Breast epithelium (tissue), 4 donors: ENCODE results near the gene EIF5. TPM values are rescaled to one million over a fixed set of nuclear protein-coding genes. Genes with fewer than 3 reads are reported as not detected.
A peak's percentile ranks its signal among the peaks of the same experiment; 100 is the strongest.

Experiments used
- DNase-seq, 2 donors: peaks; one replicate each; pipeline ENCODE4 v3.0.0-alpha.2; 2019; ENCODE audit warnings: low spot score in 2 of 2
- H3K27ac ChIP-seq, 2 donors: fragments of 200-600 bp; sonication (generic) in 1 of 2; one replicate each; pipeline ENCODE4 v1.5.1; 2016 to 2019; ENCODE audit warnings: mild to moderate bottlenecking in 1 of 2
- H3K27me3 ChIP-seq, 2 donors: fragments of 200-600 bp; sonication (generic) in 1 of 2; one replicate each; pipeline versions ENCODE4 v1.5.1 to v1.6.0; 2017 to 2019; ENCODE audit warnings: control low read depth in 1 of 2, mild to moderate bottlenecking in 1 of 2
- H3K36me3 ChIP-seq: fragments of 200-600 bp; one replicate; pipeline ENCODE4 v1.5.1; 2019
- H3K4me1 ChIP-seq, 2 donors: fragments of 200-600 bp; sonication (generic); one replicate each; pipeline ENCODE4 v1.5.1; 2016 to 2019; ENCODE audit warnings: control low read depth in 1 of 2
- H3K4me3 ChIP-seq, 3 donors: fragments of 200-600 bp; sonication (generic); 1 replicate in 2 of 3; 2 replicates in 1 of 3; pipeline ENCODE4 v1.5.1; 2016 to 2019; ENCODE audit warnings: mild to moderate bottlenecking in 3 of 3, moderate library complexity in 2 of 3
- H3K9me3 ChIP-seq, 2 donors: fragments of 200-600 bp; sonication (generic) in 1 of 2; one replicate each; pipeline ENCODE4 v1.5.1; 2016 to 2019; ENCODE audit warnings: control low read depth in 1 of 2
- POLR2A ChIP-seq: fragments of 450-650 bp; IDR thresholded peaks from one replicate; pipeline ENCODE4 v1.6.1; 2016; ENCODE audit warnings: antibody characterized with exemption, mild to moderate bottlenecking, moderate library complexity
- POLR2AphosphoS5 ChIP-seq, 3 donors: sonication (generic); formaldehyde crosslinking; IDR thresholded peaks; one replicate each; pipeline ENCODE4 v1.6.1; 2017; ENCODE audit warnings: antibody characterized with exemption in 3 of 3
- intact Hi-C: fragments of 100-400 bp; cut with DNase I; formaldehyde crosslinking; loops from one replicate; pipeline ENCODE4 v1.15.1; 2023; ENCODE audit warnings: low total_unique reads
- total RNA-seq, 3 donors: library from RNA; depleted of rRNA; stranded (reverse); fragments of >200 nt; gene quantifications; one replicate each; pipeline ENCODE4 v1.1.0, GENCODE V29; 2016
- TF ChIP-seq, protein P1 (sequence below), 3 donors: fragments of 450-650 bp; IDR thresholded peaks; one replicate each; pipeline ENCODE4 v1.5.1; 2016 to 2017; ENCODE audit warnings: antibody characterized with exemption in 3 of 3, mild to moderate bottlenecking in 3 of 3, moderate library complexity in 3 of 3

The EIF5 gene
- total RNA-seq, 3 donors from 2014 or later, result 143 to 254 (median 150) TPM

GRCh38 chr14:103317251-103317650 lies 16.8 kb upstream of the EIF5 start:
- intact Hi-C loops, result no loop called here
- Histone ChIP-seq H3K27me3 (peaks cover 0 to 1% of the 10 kb centered on the region in 2 donors), H3K4me3 (no peak overlapping the region), H3K36me3 (no peaks in the 10 kb centered on the region), H3K9me3 (no peaks in the 10 kb centered on the region), H3K27ac (no peak overlapping the region), H3K4me1 (no peaks in the 10 kb centered on the region)
- TF ChIP-seq POLR2AphosphoS5 (IDR thresholded peaks at IDR 0.05), result no peak
- no peak for DNase-seq

DNA sequence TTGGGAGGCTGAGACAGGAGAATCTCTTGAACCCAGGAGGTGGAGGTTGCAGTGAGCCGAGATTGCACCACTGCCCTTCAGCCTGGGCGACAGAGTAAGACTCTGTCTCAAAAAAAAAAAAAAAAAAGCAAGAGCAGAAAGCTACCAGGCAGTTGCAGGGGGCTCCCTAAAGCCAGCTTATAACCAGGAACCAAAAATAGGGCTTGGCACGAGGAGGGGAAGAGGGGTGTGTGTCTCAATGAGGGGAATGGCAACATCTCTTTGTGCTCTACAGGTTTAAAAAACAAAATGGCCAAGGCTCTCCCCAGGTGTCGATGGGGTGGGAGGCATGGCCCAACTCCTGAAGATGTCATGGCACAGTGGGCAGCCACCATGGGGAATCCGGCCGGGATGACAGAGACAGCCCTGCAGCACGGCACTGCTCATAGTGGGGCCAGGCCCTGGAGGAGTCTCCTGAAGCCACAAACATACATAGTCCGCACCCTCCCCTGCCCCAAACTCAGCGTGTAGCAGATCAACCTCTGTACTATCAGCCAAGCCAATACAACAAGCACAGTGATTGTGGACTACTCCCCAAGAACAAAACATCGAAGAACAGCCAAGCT lies 16.0 kb upstream of the EIF5 start:
- no peaks in the 10 kb centered on the region for H3K9me3 ChIP-seq
- no peak for DNase-seq
- H3K4me1 ChIP-seq, result no peaks in the 10 kb centered on the region
- H3K36me3 ChIP-seq, result no peaks in the 10 kb centered on the region
- TF ChIP-seq, protein P1, sequence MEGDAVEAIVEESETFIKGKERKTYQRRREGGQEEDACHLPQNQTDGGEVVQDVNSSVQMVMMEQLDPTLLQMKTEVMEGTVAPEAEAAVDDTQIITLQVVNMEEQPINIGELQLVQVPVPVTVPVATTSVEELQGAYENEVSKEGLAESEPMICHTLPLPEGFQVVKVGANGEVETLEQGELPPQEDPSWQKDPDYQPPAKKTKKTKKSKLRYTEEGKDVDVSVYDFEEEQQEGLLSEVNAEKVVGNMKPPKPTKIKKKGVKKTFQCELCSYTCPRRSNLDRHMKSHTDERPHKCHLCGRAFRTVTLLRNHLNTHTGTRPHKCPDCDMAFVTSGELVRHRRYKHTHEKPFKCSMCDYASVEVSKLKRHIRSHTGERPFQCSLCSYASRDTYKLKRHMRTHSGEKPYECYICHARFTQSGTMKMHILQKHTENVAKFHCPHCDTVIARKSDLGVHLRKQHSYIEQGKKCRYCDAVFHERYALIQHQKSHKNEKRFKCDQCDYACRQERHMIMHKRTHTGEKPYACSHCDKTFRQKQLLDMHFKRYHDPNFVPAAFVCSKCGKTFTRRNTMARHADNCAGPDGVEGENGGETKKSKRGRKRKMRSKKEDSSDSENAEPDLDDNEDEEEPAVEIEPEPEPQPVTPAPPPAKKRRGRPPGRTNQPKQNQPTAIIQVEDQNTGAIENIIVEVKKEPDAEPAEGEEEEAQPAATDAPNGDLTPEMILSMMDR (IDR thresholded peaks at IDR 0.05), result no peak
- no peak for TF ChIP-seq POLR2A
- no peak for TF ChIP-seq POLR2AphosphoS5 (IDR thresholded peaks at IDR 0.05)
- H3K4me3 ChIP-seq, result no peak overlapping the region
- no peak overlapping the region for H3K27ac ChIP-seq
- intact Hi-C loops, result no loop called here
- H3K27me3 ChIP-seq, result peaks cover 0 to 2% of the 10 kb centered on the region in 2 donors

DNA sequence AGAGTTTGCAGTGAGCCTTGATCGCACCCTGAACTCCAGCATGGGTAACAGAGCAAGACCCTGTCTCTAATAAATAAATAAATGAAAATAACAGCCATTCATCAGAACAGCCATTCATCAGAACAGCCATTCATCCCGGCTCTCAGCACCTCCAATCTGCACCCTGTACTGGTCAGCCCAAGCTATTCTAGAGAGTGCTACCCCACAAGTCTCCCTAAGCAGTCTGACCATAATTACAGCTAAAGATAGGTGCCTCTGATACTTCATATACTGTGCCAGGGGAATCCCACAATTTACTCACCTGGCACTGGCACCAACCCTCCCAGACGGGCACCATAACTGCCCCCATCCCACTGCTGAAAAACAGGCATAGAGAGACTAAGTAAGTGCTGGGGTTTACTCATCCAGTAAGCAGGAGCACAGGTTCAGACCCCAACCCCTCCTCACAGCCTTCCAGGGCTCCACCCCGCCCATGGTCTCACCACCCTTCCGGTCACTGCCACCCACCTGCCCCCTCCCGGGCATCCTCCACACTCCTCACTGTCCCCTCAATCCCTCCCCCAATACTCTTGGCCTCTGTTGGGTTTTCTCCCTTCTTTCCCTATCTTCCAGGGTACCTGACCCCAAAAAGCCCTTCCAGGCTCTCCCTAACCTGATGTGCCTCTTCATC lies 15.2 kb upstream of the EIF5 start:
- TF ChIP-seq POLR2A (no peak), POLR2AphosphoS5 (IDR thresholded peaks at IDR 0.05) (no peak)
- TF ChIP-seq, protein P1 (IDR thresholded peaks at IDR 0.05), result no peak
- Histone ChIP-seq H3K27me3 (peaks cover 0 to 2% of the 10 kb centered on the region in 2 donors), H3K4me3 (no peak overlapping the region), H3K4me1 (no peaks in the 10 kb centered on the region), H3K9me3 (no peaks in the 10 kb centered on the region), H3K36me3 (no peaks in the 10 kb centered on the region), H3K27ac (peak overlapping the region in 1 of 2 donors; percentile 3)
- intact Hi-C loops, result no loop called here
- DNase-seq, result no peak

DNA sequence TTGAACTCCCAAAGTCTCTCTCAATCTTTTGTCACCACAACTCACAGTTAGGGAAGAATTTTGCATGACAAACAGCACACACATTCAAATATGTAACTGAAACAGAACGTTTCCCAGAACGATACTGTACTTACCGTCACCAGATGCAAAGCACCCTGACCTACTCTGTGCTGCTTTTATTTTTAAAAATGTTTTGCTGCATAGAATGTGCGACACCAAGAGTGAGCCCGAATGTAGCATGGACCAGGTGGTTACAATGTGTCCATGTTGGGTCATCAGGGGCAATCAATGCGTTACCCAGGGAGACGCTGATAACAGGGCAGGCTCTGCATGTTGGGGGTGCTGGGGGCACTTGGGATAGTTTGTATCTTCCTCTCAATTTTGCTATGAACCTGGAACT lies 14.6 kb upstream of the EIF5 start:
- TF ChIP-seq POLR2AphosphoS5 (IDR thresholded peaks at IDR 0.05) (no peak), POLR2A (no peak)
- TF ChIP-seq, protein P1 (IDR thresholded peaks at IDR 0.05), result no peak
- Histone ChIP-seq H3K9me3 (no peaks in the 10 kb centered on the region), H3K4me3 (no peak overlapping the region), H3K27me3 (peaks cover 0 to 2% of the 10 kb centered on the region in 2 donors), H3K4me1 (no peaks in the 10 kb centered on the region), H3K36me3 (no peaks in the 10 kb centered on the region), H3K27ac (no peak overlapping the region)
- intact Hi-C loops, result no loop called here
- no peak for DNase-seq

DNA sequence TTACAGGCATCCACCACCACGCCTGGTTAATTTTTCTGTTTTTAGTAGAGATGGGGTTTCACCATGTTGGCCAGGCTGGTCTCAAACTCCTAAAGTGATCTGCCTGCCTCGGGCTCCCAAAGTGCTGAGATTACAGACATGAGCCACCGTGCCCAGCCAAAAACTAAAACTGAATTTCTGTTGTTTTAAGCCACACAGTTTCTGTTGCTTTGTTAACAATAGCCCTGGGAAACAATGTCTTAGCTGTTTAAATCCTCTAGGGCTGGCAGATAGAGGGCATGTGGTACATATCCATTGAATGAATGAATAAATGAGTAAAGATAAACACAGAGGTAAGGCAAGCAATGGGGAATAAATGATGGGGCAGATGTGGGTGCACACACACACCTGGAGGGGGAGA lies 8.0 kb upstream of the EIF5 start:
- TF ChIP-seq POLR2A (no peak), POLR2AphosphoS5 (IDR thresholded peaks at IDR 0.05) (no peak)
- TF ChIP-seq, protein P1 (IDR thresholded peaks at IDR 0.05), result no peak
- Histone ChIP-seq H3K4me3 (no peak overlapping the region), H3K36me3 (no peaks in the 10 kb centered on the region), H3K27ac (no peak overlapping the region), H3K9me3 (no peaks in the 10 kb centered on the region), H3K4me1 (no peaks in the 10 kb centered on the region), H3K27me3 (peaks cover 0 to 2% of the 10 kb centered on the region in 2 donors)
- no peak for DNase-seq
- intact Hi-C loops, result loop anchor here (1.0 kb wide), 1 partner anchor 30 kb away; no protein-coding TSS in a partner anchor
